Ectodermal cell (in vitro differentiated cells): ENCODE data around the gene ATP10D.

ENCODE experiments used
- H3K27ac ChIP-seq: 2 replicates; pipeline ENCODE4 v1.7.0; 2013; ENCODE audit warnings: mild to moderate bottlenecking, low read depth, low read length; ENCODE audit not compliant: insufficient read depth, poor library complexity, severe bottlenecking
- H3K27me3 ChIP-seq: 2 replicates; pipeline ENCODE4 v1.7.0; 2013; ENCODE audit warnings: mild to moderate bottlenecking, low read length; ENCODE audit not compliant: insufficient read depth, control insufficient read depth, poor library complexity, severe bottlenecking
- H3K36me3 ChIP-seq: one replicate; pipeline ENCODE4 v1.7.0; 2013; ENCODE audit warnings: low read length; ENCODE audit not compliant: control insufficient read depth, insufficient read depth
- H3K4me1 ChIP-seq: one replicate; pipeline ENCODE4 v1.7.0; 2013; ENCODE audit warnings: low read length; ENCODE audit not compliant: control insufficient read depth, insufficient read depth
- H3K4me3 ChIP-seq: 2 replicates; pipeline ENCODE4 v1.7.0; 2013; ENCODE audit warnings: low read depth, low read length, control low read depth; ENCODE audit not compliant: insufficient read depth
- H3K9me3 ChIP-seq: 2 replicates; pipeline ENCODE4 v1.7.0; 2013; ENCODE audit warnings: mild to moderate bottlenecking, low read length, moderate library complexity; ENCODE audit not compliant: control insufficient read depth
- WGBS, 2 experiments: methylation state at CpG; one replicate each; pipeline ENCODE4 v1.1.7; 2013; ENCODE audit warnings: missing lambda C conversion rate in 2 of 2; 5-methylcytosine and 5-hydroxymethylcytosine counted together

The ATP10D gene

GRCh38 chr4:47567511-47567910, 82.4 kb downstream of the ATP10D start:
- H3K27me3 ChIP-seq: no peaks in the 10 kb centered on the region

DNA sequence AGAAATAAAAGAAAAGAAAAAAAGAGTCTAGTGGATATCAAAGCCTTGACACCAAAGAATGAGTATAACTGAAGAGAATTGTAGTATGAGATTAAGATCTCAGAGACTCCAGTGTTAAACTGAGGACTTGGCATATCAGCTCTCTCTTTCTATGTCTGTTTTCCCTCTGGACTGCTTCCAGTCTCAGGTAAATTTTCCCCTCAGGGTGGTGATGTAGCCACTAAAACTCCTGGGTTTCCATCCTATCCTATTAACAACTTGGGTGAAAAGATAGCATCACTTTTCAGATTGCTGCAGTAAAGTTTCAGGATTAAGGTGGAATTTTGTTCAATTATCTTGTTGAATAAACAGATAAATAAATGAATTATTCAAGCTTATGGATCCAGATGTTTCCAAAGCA, 85.7 kb downstream of the ATP10D start:
- Histone ChIP-seq H3K4me1 (no peaks in the 10 kb centered on the region), H3K27me3 (no peaks in the 10 kb centered on the region), H3K9me3 (no peaks in the 10 kb centered on the region), H3K27ac (no peak overlapping the region), H3K4me3 (no peak overlapping the region), H3K36me3 (no peaks in the 10 kb centered on the region)

More at GRCh38 chr4:47567511-47567910, 82.4 kb downstream of the ATP10D start:
- Histone ChIP-seq H3K4me1 (no peaks in the 10 kb centered on the region), H3K4me3 (no peak overlapping the region), H3K27ac (no peak overlapping the region), H3K36me3 (no peaks in the 10 kb centered on the region), H3K9me3 (no peaks in the 10 kb centered on the region)
- WGBS, 2 experiments: 100% methylated on average over 1 of the region's 1 CpG; no CpG with 5 or more reads in 1 of the 2 experiments

GRCh38 chr4:47572981-47573380, 87.9 kb downstream of the ATP10D start:
- 90 to 93% methylated on average over 2 to 3 of the region's 3 CpGs for WGBS, 2 experiments
- Histone ChIP-seq H3K27me3 (no peaks in the 10 kb centered on the region), H3K36me3 (no peaks in the 10 kb centered on the region), H3K4me3 (no peak overlapping the region), H3K4me1 (no peaks in the 10 kb centered on the region), H3K9me3 (no peaks in the 10 kb centered on the region), H3K27ac (no peak overlapping the region)

DNA sequence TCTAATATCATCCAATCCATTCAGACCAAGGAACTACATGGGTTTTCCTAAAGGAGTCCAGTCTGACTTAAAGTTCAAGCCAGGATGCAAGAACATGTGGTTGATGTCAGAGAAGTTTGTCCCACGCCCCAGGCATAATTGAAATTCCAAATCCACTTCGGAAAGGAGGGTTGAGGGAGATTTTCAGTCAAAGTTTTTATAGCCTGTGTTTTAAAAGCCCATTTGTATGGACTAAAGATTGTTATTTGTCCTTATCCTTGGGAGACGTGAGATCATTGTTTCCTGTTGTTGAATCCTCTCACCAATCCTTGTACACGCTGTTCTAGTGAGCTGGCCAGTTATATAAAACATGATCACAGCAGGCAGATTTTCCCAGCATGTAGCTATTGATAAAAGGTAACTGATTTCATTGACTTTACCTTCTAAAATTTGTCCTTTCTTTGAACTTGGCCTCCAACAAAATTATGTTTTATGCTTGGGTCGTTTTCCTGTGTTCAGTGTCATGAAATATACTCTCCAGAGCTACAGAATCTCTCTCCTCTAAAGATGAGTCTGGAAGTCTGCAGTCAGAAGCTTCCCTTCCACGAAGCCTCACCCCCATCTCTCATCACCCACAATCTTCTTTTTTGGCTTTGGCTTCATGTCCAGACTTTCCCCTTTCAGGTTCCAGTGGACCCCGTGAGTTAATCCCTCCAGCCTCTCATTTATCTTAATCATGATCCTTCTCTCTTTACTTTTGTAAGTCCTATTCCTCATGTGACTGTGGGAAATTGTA, 92.9 kb downstream of the ATP10D start:
- Histone ChIP-seq H3K27me3 (no peaks in the 10 kb centered on the region), H3K4me1 (no peaks in the 10 kb centered on the region), H3K4me3 (no peak overlapping the region), H3K27ac (no peak overlapping the region), H3K36me3 (no peaks in the 10 kb centered on the region), H3K9me3 (no peaks in the 10 kb centered on the region)
- 86 to 92% methylated on average over 7 of the region's 7 CpGs for WGBS, 2 experiments

DNA sequence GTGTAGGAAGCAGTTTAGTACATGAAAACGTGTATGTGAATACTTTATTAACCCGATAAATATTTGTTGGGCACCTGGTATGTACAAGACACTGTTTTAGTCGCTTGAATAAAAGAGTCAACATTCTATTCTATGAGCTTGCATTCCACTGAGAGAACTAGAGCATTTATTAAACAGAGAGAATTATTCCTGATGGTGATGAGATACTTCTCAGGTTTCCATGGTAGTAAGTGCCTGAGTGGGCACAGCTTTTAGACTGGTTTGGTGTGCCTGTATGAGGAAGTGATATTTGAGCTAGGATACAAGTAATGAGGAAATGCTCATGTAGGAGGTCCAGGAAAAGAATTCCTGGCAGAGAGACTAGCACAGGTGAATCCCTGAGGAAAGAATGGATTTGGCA, 94.2 kb downstream of the ATP10D start:
- no peaks in the 10 kb centered on the region for H3K36me3 ChIP-seq

DNA sequence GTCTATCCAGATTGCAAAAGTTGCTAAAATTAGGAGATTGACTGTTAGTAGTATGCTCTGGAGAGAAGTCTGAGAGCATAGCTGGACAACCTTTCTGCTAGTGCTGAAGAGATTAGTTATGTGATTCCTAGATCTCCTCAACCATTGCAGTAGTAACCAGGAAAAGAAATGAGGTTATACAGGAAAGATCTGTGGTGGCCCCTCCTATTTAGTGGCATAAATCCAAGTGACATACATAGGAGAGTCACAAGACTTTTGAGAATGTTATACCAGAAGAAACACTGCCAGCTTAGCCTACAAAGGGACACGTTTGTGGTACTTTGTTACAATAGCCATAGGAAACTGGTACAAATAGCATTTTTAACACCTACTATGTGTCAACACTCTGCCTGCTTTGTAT, 105.2 kb downstream of the ATP10D start:
- Histone ChIP-seq H3K36me3 (no peaks in the 10 kb centered on the region), H3K9me3 (no peaks in the 10 kb centered on the region), H3K27me3 (no peaks in the 10 kb centered on the region), H3K4me3 (no peak overlapping the region), H3K4me1 (no peaks in the 10 kb centered on the region), H3K27ac (no peak overlapping the region)
- 92 to 100% methylated on average over 1 of the region's 1 CpG for WGBS, 2 experiments

More for the DNA sequence above, 94.2 kb downstream of the ATP10D start:
- Histone ChIP-seq H3K4me3 (no peak overlapping the region), H3K27ac (no peak overlapping the region), H3K4me1 (no peaks in the 10 kb centered on the region), H3K9me3 (no peaks in the 10 kb centered on the region), H3K27me3 (no peaks in the 10 kb centered on the region)
- whole genome bisulfite sequencing, 2 experiments: 88 to 100% methylated on average over 3 of the region's 3 CpGs

DNA sequence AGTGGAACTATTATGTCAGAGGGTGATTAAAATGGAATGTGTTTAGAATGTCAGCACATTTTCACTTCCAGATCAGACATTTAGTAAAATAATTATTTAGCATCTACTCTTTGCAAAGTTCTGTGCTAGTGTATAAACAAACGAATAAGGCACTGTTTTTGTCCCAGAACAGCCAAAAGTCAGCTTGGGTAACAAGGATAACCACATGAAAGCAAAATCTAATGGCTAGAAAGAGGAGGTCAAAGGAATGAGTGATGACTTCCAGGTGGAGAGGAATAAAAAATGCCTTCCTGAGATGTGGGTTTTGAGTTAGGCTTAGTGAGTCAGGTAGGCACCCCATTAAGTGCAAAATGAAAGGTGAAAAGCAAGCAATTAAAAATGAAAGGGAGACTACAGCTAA, 112.6 kb downstream of the ATP10D start:
- Histone ChIP-seq H3K36me3 (no peaks in the 10 kb centered on the region), H3K27ac (no peak overlapping the region), H3K9me3 (no peaks in the 10 kb centered on the region), H3K27me3 (no peaks in the 10 kb centered on the region), H3K4me3 (no peak overlapping the region), H3K4me1 (no peaks in the 10 kb centered on the region)
- 92 to 93% methylated on average over 1 of the region's 1 CpG for WGBS, 2 experiments

DNA sequence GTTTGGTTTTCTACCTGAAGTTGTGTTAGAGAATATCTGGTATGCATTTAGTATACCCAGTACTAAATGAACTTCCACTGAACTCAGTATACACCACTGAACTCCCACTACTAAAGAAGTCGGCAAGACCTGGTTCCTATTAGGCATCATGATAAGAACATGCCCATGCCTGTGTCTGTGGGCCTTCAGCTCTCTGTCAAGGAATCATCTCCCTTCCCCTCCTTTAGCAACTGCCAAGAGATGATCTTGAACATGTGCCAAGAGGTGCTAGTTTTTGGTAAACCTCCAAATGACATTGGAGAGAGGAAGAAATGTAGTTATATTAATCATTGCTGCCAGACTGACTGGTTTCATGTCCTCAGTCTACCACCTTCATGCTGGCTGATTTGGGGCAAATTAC, 113.2 kb downstream of the ATP10D start:
- Histone ChIP-seq H3K27ac (no peak overlapping the region), H3K9me3 (no peaks in the 10 kb centered on the region), H3K4me3 (no peak overlapping the region), H3K4me1 (no peaks in the 10 kb centered on the region), H3K27me3 (no peaks in the 10 kb centered on the region), H3K36me3 (no peaks in the 10 kb centered on the region)
- WGBS, 2 experiments: 87 to 100% methylated on average over 1 of the region's 1 CpG

DNA sequence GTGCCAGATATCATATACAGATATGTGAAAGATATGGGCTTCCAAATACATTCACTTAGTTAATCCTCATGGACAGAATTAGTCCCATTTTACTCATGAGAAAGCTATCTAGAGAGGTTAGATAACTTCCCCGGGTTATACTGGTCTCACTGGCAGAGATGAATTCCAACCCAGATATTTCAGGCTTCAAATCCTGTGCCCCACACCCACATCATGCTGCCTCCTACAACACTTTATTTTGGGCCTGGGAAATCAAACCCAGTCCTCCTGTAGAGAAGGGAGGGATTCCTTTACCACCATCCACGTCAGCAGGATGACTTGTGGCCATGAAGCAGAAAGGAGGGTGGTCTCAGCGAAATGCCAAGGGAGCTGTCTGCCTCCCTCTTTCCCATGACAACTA, 113.8 kb downstream of the ATP10D start:
- H3K4me1 ChIP-seq: no peaks in the 10 kb centered on the region
- no peaks in the 10 kb centered on the region for H3K27me3 ChIP-seq
- no peaks in the 10 kb centered on the region for H3K9me3 ChIP-seq
- no peak overlapping the region for H3K4me3 ChIP-seq
- H3K27ac ChIP-seq: no peak overlapping the region
- 81% methylated on average over 3 of the region's 3 CpGs for WGBS, 2 experiments
- no peaks in the 10 kb centered on the region for H3K36me3 ChIP-seq

DNA sequence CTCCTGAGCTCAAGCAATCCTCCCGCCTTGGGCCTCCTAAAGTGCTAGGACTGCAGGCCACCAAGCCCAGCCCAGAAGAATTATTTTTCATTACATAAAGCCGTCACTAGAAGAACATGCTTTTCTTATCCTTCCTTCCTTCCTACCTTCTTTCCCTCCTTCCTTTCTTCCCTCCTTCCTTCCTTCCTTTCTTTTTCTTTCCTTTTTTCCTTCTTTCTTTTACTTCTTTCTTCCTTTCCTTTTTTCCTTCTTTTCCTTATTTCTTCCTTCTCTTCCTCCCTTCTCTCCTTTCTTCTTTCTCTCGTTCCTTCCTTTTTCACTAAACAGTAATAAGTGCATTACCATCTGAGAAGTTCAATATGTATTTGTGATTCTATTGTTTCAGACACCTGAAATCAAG, 121.4 kb downstream of the ATP10D start:
- Histone ChIP-seq H3K4me3 (no peak overlapping the region), H3K27ac (no peak overlapping the region), H3K36me3 (no peaks in the 10 kb centered on the region), H3K4me1 (no peaks in the 10 kb centered on the region), H3K27me3 (no peaks in the 10 kb centered on the region), H3K9me3 (no peaks in the 10 kb centered on the region)
- WGBS, 2 experiments: 90 to 97% methylated on average over 2 to 3 of the region's 3 CpGs
